CD4-positive, alpha-beta T cell (primary cell): ENCODE measurements around the gene TSHZ1. TPM values are rescaled to one million over a fixed set of nuclear protein-coding genes. Genes with fewer than 3 reads are reported as not detected.

ENCODE experiments used
- ATAC-seq: fragments of 200-7000 bp; cut with Tn5 transposase; one replicate; pipeline ENCODE4 v1.10.0; 2022; ENCODE audit warnings: mild to moderate bottlenecking; ENCODE audit not compliant: poor library complexity
- CTCF ChIA-PET: fragments of 350-600 bp; sonication (Branson Sonifier 250); formaldehyde crosslinking; loops from one replicate; lab custom pipeline; 2021; ENCODE audit warnings: antibody characterized with exemption, inconsistent platforms; lab: Charles Lee
- POLR2A ChIA-PET: fragments of 350-600 bp; sonication (Branson Sonifier 250); formaldehyde crosslinking; loops from one replicate; lab custom pipeline; 2021; ENCODE audit warnings: antibody characterized with exemption, inconsistent platforms; lab: Charles Lee
- DNase-seq, 14 experiments: peaks; one replicate each; pipeline ENCODE4 v3.0.0-alpha.2; 2013 to 2020; ENCODE audit warnings: mixed read lengths in 2 of 14
- H3K27ac ChIP-seq, 2 donors: one replicate each; pipeline versions ENCODE4 v1.5.1 to v1.7.0; 2013; ENCODE audit warnings: low read length in 2 of 2, low read depth in 1 of 2, mild to moderate bottlenecking in 1 of 2
- H3K27me3 ChIP-seq, 2 experiments: 1 replicate in 1 of 2; 2 replicates in 1 of 2; pipeline versions ENCODE4 v1.6.1 to v1.7.0; 2013; ENCODE audit warnings: low read length in 2 of 2, control low read depth in 1 of 2, mild to moderate bottlenecking in 1 of 2, moderate library complexity in 1 of 2; ENCODE audit not compliant: insufficient read depth in 2 of 2, control insufficient read depth in 1 of 2
- H3K36me3 ChIP-seq: one replicate; pipeline ENCODE4 v1.6.1; 2013; ENCODE audit warnings: low read length, control low read depth; ENCODE audit not compliant: insufficient read depth
- H3K4me1 ChIP-seq: one replicate; pipeline ENCODE4 v1.6.1; 2013; ENCODE audit warnings: low read length, control low read depth; ENCODE audit not compliant: insufficient read depth
- H3K4me3 ChIP-seq: one replicate; pipeline ENCODE4 v1.5.1; 2013; ENCODE audit warnings: mild to moderate bottlenecking, low read length, moderate library complexity
- H3K9me3 ChIP-seq, 2 experiments: 1 replicate in 1 of 2; 2 replicates in 1 of 2; pipeline versions ENCODE4 v1.6.1 to v1.7.0; 2013; ENCODE audit warnings: low read length in 2 of 2, mild to moderate bottlenecking in 2 of 2, control low read depth in 1 of 2, moderate library complexity in 1 of 2; ENCODE audit not compliant: control insufficient read depth in 1 of 2, insufficient read depth in 1 of 2
- H3K27ac Mint-ChIP-seq: one replicate; pipeline ENCODE4 v1.8.0; 2020; ENCODE audit warnings: mixed read lengths
- H3K27me3 Mint-ChIP-seq: one replicate; pipeline ENCODE4 v1.8.0; 2021; ENCODE audit warnings: mixed read lengths
- H3K36me3 Mint-ChIP-seq: one replicate; pipeline ENCODE4 v1.8.0; 2021; ENCODE audit warnings: low read depth, mixed read lengths
- H3K4me1 Mint-ChIP-seq: one replicate; pipeline ENCODE4 v1.8.0; 2021; ENCODE audit warnings: low read depth, mixed read lengths
- H3K4me3 Mint-ChIP-seq: one replicate; pipeline ENCODE4 v1.8.0; 2020; ENCODE audit warnings: mild to moderate bottlenecking, mixed read lengths
- H3K9me3 Mint-ChIP-seq: one replicate; pipeline ENCODE4 v1.8.0; 2020; ENCODE audit warnings: mixed read lengths
- intact Hi-C, 2 experiments: fragments of 100-400 bp; cut with DNase I in 1 of 2; cut with micrococcal nuclease in 1 of 2; formaldehyde crosslinking; loops; one replicate each; pipeline versions ENCODE4 v1.15.1 to v1.9.0; 2023 to 2025; cut with DNase I, micrococcal nuclease
- total RNA-seq, 174 experiments: library from RNA in 2 of 174; stranded (reverse) in 2 of 174; gene quantifications; one replicate each; pipeline ENCODE4 v1.2.3 and lab custom pipeline; 2021 to 2026
- TF ChIP-seq, protein P1 (sequence below): fragments of 200-600 bp; IDR thresholded peaks from one replicate; pipeline ENCODE4 v1.8.0; 2022; ENCODE audit warnings: antibody characterized with exemption, mild to moderate bottlenecking

Gene TSHZ1
- total RNA-seq, 2 experiments from 2014 or later = 19.9 to 21.5 TPM

DNA sequence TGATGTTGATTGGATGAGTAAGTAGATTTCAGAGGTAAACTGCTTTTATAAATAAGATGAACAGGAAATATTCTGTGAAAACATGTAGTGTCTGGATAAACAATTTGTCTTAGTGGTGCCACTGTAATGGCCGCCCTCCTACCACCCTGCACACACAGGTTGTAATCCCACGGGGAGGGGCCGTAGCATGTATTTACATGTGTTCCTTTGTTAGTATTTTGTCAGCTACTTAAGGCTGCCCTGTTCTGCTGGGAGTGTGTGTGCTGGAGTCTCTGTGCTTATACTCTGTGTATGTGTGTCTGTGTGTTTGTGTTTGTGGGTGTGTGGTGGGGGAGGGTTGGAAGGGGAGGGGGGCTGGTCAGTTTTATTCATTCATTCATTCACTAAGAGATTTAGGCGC, 5.1 kb downstream of the TSHZ1 start:
- POLR2A ChIA-PET = interaction anchor here (1.0 to 3.0 kb wide), 8 partner anchors 13 to 618 kb away, joined by 3 to 17 read pairs (median 5); partner anchors contain the start of gene ZNF407
- peaks cover 87% of the 10 kb centered on the region for H3K4me1 Mint-ChIP-seq
- Histone ChIP-seq H3K27ac (peak overlapping the region; percentile 26 to 73), H3K36me3 (no peaks in the 10 kb centered on the region), H3K27me3 (no peaks in the 10 kb centered on the region), H3K9me3 (no peaks in the 10 kb centered on the region), H3K4me1 (peaks cover 43% of the 10 kb centered on the region), H3K4me3 (no peak overlapping the region)
- no peaks in the 10 kb centered on the region for H3K27me3 Mint-ChIP-seq
- CTCF ChIA-PET = no interaction called here
- H3K9me3 Mint-ChIP-seq = no peaks in the 10 kb centered on the region
- TF ChIP-seq, protein P1, sequence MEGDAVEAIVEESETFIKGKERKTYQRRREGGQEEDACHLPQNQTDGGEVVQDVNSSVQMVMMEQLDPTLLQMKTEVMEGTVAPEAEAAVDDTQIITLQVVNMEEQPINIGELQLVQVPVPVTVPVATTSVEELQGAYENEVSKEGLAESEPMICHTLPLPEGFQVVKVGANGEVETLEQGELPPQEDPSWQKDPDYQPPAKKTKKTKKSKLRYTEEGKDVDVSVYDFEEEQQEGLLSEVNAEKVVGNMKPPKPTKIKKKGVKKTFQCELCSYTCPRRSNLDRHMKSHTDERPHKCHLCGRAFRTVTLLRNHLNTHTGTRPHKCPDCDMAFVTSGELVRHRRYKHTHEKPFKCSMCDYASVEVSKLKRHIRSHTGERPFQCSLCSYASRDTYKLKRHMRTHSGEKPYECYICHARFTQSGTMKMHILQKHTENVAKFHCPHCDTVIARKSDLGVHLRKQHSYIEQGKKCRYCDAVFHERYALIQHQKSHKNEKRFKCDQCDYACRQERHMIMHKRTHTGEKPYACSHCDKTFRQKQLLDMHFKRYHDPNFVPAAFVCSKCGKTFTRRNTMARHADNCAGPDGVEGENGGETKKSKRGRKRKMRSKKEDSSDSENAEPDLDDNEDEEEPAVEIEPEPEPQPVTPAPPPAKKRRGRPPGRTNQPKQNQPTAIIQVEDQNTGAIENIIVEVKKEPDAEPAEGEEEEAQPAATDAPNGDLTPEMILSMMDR = no peak
- no peak for ATAC-seq
- intact Hi-C loops = loop anchor here (1.0 to 10.0 kb wide), 2 partner anchors 10 to 1609 kb away; partner anchors contain the start of gene ZNF236 (in 1 of the 2)
- H3K27ac Mint-ChIP-seq = peak overlapping the region; percentile 74
- peak overlapping the region; percentile 18 for H3K4me3 Mint-ChIP-seq
- H3K36me3 Mint-ChIP-seq = peaks cover 12% of the 10 kb centered on the region
- no peak for DNase-seq

DNA sequence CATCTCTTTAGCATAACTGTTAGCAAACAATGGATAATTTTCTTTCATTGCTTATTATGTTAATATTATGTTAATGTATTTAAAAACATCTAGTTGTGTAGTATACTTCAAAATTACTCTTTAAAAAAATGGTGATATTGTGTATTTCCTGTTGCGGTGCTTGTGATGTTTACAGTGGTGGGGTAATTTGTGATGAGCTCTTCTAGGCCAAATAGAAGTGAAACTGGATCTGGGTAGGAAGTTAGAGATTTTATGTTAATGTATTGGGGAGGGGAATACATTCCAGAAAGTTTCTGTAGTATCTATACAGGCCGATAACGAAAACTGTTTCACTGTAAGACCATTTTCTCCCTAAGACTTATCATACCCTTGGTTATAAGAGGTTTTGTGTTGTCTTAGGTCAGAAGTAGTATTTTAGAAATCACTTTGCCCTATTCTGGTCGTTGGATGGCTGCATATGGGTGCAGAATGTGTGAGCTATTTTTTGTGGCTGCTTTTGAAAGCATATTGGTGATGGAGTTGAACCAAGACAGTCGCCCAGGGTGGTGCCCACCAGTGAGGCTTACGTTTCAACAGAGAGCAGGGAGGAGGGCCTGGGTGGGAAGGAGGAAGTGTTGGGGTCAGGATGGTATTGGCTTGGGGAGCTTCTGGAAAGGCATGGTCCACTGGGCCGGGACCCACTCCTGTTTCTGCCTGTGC, 5.8 kb downstream of the TSHZ1 start:
- POLR2A ChIA-PET = interaction anchor here (0.6 to 3.0 kb wide), 8 partner anchors 13 to 618 kb away, joined by 3 to 17 read pairs (median 5); partner anchors contain the start of gene ZNF407
- peak; percentile 67 for ATAC-seq
- intact Hi-C loops = loop anchor here (1.0 to 10.0 kb wide), 2 partner anchors 11 to 1608 kb away; partner anchors contain the start of gene ZNF236 (in 1 of the 2)
- Mint-ChIP-seq H3K9me3 (no peaks in the 10 kb centered on the region), H3K27me3 (no peaks in the 10 kb centered on the region), H3K4me3 (peak overlapping the region; percentile 54), H3K27ac (peak overlapping the region; percentile 80), H3K36me3 (peaks cover 6% of the 10 kb centered on the region), H3K4me1 (peaks cover 88% of the 10 kb centered on the region)
- H3K27ac ChIP-seq = peak overlapping the region; percentile 52 to 73
- TF ChIP-seq, protein P1 = no peak
- H3K36me3 ChIP-seq = no peaks in the 10 kb centered on the region
- H3K4me1 ChIP-seq = peaks cover 43% of the 10 kb centered on the region
- H3K9me3 ChIP-seq = no peaks in the 10 kb centered on the region
- CTCF ChIA-PET = no interaction called here
- peak overlapping the region; percentile 11 for H3K4me3 ChIP-seq
- DNase-seq = peak in 3 of 14 experiments; percentile 72 to 85 (median 78)
- no peaks in the 10 kb centered on the region for H3K27me3 ChIP-seq

DNA sequence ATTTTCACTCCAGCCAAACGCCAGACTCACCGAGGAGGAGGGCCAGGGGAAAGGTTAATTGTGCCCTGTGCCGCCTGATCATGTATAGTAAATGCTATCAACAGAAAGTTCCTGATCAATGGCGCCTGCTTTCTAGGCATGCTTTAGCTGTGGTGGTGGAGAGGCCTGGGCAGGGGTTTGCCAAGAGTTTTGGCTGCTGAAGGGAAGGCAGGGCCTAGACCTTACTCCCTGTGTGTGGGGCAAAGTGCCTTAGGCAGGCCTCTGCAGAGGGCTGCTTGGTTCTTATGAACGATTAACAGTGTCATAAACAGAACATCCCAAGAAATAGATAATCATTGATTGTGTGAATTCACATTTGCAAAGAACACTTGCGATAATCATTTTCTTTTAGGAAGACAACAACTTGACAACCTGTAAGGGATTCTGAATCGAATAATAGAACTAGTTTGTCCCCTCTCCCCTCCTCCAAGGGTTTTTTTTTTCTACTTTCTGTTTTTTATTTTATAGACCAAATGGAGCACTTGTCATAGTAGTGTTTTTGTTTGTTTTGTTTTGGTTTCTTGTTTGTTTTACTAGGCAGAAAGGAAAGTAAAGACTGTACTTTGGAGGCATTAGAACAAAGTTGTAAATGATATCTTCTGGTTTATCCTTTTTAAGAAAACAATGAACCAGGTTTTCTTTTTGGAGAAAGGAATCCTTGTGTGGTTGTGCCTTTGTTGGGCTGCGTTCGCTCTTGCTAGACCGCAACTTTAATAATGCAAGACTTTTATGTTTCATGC, 6.5 kb downstream of the TSHZ1 start:
- peak overlapping the region; percentile 80 for H3K27ac Mint-ChIP-seq
- Histone ChIP-seq H3K4me3 (no peak overlapping the region), H3K36me3 (no peaks in the 10 kb centered on the region), H3K27me3 (no peaks in the 10 kb centered on the region), H3K9me3 (no peaks in the 10 kb centered on the region), H3K27ac (peak overlapping the region; percentile 52 to 73), H3K4me1 (peaks cover 44% of the 10 kb centered on the region)
- POLR2A ChIA-PET = interaction anchor here (1.3 to 3.0 kb wide), 4 partner anchors 12 to 188 kb away, joined by 3 to 17 read pairs (median 8); no protein-coding TSS in a partner anchor
- peak overlapping the region; percentile 54 for H3K4me3 Mint-ChIP-seq
- H3K36me3 Mint-ChIP-seq = peaks cover 6% of the 10 kb centered on the region
- TF ChIP-seq, protein P1 = no peak
- peaks cover 95% of the 10 kb centered on the region for H3K4me1 Mint-ChIP-seq
- ATAC-seq (no peak), DNase-seq (no peak)
- CTCF ChIA-PET = no interaction called here
- H3K27me3 Mint-ChIP-seq = no peaks in the 10 kb centered on the region
- intact Hi-C loops = loop anchor here (1.0 to 10.0 kb wide), 2 partner anchors 12 to 1608 kb away; partner anchors contain the start of gene ZNF236 (in 1 of the 2)
- H3K9me3 Mint-ChIP-seq = no peaks in the 10 kb centered on the region
